GM13976 (cell line): Measurements from ENCODE around the gene AP1G2.

Experiments
- DNase-seq: peaks from one replicate; pipeline ENCODE4 v3.0.0; 2012; ENCODE audit warnings: low spot score
- in situ Hi-C: fragments of 300-500 bp; cut with MboI; formaldehyde crosslinking; loops from one replicate; pipeline ENCODE4 v1.12.0; 2022; ENCODE audit warnings: low sequenced_read_pairs, mixed read lengths, inconsistent platforms; ENCODE audit not compliant: unreplicated experiment
- TF ChIP-seq, protein P1 (sequence below): IDR thresholded peaks from 2 replicates; pipeline ENCODE4 v1.5.1; 2012; ENCODE audit warnings: borderline replicate concordance, mild to moderate bottlenecking; ENCODE audit not compliant: insufficient read depth; ENCODE audit errors: extremely low read depth, missing control alignments, control extremely low read depth

Gene AP1G2

DNA sequence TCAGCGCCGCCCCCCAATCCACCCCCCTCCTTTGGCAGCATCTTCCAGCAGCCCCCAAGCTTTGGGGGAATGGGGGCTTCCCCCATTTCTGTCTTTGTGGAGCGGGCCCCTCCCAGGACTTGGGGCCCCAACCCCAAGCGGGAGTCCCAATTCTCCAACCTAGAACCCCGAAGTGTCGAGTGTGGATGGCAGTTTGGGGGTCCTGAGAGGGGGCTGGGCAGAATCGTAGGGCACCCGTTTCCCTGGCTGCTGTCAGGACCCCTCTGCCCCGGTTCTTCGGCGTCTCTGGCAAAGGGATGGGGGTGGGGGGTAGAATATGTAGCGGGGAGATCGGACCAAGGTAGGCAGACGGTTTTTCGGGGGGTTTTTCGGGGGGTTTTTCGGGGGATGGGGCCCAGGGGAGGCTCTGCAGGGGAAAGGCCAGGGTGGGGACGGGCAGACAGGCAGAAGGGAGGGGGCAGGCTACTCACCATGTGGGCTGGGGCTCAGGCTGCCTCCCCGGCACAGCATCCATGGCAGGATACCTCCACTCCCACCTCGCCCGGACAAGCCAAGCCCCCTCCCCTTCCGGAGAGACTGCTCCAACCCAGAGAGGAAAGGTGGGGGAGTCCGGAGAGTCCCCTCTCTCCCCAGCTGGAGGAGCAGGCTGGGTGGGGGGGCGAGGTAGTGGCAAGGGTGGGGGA lies 10.3 kb upstream of the AP1G2 start:
- in situ Hi-C loops, result no loop called here
- TF ChIP-seq, protein P1, sequence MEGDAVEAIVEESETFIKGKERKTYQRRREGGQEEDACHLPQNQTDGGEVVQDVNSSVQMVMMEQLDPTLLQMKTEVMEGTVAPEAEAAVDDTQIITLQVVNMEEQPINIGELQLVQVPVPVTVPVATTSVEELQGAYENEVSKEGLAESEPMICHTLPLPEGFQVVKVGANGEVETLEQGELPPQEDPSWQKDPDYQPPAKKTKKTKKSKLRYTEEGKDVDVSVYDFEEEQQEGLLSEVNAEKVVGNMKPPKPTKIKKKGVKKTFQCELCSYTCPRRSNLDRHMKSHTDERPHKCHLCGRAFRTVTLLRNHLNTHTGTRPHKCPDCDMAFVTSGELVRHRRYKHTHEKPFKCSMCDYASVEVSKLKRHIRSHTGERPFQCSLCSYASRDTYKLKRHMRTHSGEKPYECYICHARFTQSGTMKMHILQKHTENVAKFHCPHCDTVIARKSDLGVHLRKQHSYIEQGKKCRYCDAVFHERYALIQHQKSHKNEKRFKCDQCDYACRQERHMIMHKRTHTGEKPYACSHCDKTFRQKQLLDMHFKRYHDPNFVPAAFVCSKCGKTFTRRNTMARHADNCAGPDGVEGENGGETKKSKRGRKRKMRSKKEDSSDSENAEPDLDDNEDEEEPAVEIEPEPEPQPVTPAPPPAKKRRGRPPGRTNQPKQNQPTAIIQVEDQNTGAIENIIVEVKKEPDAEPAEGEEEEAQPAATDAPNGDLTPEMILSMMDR, result no peak
- DNase-seq, result peak; percentile 72

DNA sequence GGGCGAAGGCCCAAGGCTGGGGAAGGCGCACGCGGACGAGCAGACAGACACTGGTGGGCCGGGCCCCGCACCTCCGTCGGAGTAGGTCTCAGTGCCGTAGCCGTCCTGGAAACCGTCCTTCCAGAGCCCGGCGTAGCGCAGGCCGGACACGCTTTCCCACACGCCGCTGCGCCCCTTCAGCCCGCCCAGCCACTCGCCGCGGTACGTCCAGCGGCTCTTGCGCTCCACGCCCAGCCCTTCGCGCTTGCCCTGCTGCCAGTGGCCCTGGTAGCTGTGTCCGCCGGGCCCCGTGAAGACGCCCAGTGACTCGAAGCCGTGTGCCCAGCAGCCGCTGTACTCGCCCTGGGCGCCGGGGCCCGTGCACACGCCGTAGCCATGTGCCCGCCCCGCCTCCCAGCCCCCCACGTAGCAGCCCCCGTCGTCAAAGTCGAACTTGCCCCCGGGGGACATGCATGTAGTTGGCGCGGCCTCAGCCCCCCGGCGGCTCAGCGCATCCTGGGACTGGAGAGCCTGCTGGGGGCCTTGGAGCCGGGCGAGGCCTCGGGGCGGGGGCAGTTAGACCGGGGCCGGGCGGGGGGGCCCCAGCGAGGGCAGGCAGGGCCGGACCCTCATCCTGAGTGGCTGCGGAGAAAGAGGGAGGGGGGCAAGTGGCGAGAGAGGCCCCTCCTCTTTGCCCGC lies 9.6 kb upstream of the AP1G2 start:
- peak; percentile 63 for DNase-seq
- TF ChIP-seq, protein P1, result no peak
- in situ Hi-C loops, result no loop called here

DNA sequence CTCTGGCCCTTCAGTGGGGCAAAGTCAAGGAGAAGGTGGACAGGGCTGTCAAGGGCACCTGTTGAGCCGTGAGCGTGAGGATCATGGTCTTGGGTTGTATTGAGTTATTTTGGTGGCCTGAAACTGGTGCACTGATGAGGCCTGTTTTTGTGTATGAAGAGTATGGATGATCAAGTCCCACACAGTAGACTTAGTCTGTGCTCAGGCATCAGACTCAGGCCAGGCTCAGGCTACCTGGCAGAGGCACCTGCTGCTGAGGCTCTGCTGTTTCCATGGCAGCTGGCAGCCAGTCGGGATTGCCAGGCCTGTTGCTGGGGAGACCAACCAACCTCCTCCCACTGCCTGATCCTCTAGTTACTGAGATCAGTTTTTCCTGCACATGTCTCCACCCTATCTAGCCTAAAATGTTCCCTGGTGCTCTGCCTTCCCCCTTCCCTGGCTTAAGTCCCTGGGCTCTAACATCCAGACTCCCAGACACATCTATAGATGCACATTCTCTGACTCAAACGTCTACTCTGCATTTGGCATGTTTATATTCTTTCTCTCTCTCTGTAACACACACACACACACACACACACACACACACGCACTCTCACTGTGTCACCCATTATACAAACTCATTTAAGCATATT lies 5.9 kb upstream of the AP1G2 start:
- in situ Hi-C loops, result no loop called here
- DNase-seq, result no peak
- TF ChIP-seq, protein P1, result no peak

DNA sequence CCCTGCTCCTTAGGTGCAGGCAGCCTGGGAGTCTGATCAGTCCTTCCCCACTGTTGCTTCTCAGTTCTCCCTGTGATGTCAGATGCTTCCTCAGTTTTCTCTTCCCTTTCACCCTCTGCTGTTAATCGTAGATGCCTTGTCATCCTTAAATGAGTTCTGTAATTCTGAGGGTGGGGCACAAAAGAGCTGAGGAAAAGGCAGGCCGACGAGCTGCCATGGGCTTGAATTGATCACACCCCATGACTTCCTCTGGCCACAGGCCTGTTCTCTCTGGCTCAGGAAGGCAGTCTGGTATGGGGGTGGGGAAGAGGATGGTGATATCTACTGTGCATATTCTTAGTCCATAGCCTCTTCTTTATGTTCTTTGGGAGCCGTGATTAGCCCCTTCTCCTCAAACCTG lies 5.2 kb upstream of the AP1G2 start:
- no peak for DNase-seq
- in situ Hi-C loops, result no loop called here

DNA sequence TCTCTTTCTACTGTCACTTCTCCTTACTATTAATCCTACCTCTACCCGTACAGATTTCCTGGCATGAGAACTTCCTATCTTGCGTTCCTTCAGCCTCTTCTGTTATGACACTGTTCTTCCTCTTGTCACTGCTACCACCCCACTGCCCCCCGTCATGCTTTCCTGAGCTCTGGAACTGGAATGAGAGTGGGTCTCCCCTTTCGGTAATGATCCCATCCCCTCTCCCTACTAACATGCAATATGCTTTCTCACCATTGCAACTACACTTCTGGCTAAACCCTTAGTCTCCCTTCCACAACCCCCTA lies 4.9 kb upstream of the AP1G2 start:
- DNase-seq, result no peak
- in situ Hi-C loops, result no loop called here
- TF ChIP-seq, protein P1, result no peak

More for the DNA sequence above, 5.2 kb upstream of the AP1G2 start:
- TF ChIP-seq, protein P1, result no peak

DNA sequence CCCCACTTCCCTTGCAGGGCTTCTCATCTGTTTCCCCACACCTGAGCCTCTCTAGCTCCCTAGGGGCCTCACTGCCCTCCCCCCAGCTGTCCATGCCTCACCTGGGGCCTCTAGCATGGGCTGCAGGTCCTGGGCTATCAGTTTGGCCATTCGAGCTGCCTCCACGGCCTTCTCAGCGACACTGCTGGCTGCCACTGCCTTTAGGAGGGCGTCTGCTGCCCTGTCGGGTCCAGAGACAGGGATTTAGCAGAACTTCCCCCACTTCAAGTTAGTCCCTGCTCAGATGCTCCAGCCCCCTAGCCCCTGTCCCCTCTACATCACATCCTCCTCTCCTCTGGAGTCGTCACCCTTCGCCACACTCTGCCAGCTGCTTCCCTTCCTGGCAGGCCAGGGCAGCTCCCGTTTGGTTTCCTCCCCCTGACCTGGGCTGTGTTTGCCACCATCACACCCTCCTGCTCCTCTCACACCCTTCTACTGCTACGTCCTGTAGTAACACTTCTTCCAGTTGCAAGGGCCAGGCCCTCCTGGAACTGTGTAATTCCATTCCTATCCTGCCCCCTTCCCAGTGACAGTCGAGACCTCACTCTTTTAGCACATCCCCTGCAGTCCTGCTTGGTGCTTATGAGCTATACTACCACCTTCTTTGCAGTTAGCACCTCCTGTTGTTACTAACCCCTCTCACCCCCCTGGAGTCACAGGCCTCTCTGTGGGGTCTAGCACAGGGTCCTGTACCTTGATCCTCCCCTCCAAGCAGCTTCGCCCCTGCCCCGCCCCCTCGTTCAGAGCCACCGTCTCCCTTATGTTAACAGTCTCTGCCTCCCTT lies 4.3 kb upstream of the AP1G2 start:
- TF ChIP-seq, protein P1, result no peak
- DNase-seq, result no peak
- in situ Hi-C loops, result no loop called here
